Stimulated activated CD4-positive, alpha-beta T cell treated with anti-CD3 and anti-CD28 coated beads, Interleukin-15, amount 100 ng/mL, for 48 hours (primary cell): Measurements from ENCODE around the gene TSPYL6.
"Not testable (repeated sequence)": the region's sequence is repeated elsewhere in the genome, so short reads cannot be mapped to it uniquely, and the experiment has no call there.

Source experiments
- DNase-seq, 2 donors: peaks; one replicate each; pipeline ENCODE4 v3.0.0-alpha.2; 2020; ENCODE audit warnings: low read depth in 2 of 2

Gene TSPYL6

DNA sequence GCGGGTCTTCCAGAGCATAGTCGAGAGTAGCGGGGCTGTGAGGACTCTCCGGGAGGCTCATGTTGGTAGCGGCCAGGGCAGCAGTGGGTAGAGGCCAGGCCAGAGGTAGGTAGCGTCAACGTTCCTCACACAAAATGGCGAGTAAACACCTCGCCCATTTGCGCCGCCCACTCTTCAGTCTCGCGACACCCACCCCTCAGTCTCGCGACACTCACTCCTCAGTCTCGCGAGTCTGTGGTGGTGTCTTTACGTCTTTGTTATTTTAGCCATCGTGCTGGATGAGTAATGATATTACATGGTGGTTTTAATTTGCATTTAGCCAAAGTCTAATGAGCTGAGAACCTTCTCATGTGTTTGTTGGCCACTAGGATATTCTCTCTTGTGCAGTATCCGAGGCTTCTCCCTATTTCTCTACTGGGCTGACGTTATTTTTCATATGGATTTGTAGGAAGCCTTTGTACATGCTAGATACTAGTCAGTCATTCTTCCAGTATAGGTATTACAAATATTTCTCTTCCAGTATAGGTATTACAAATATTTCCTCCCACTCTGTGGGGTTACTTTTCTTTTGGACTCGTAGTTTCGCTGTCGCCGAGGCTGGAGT, at the start of gene TSPYL6:
Gene TSPYL6, minus strand, starts transcription at position 139 of the 604 bp plus-strand sequence. Its CDS starts 78 bp downstream, at position 61.
- DNase-seq, result no peak

GRCh38 chr2:54303631-54304030, 47.6 kb upstream of the TSPYL6 start:
- no peak for DNase-seq

GRCh38 chr2:54298514-54298913, 42.5 kb upstream of the TSPYL6 start:
- DNase-seq, result no peak

DNA sequence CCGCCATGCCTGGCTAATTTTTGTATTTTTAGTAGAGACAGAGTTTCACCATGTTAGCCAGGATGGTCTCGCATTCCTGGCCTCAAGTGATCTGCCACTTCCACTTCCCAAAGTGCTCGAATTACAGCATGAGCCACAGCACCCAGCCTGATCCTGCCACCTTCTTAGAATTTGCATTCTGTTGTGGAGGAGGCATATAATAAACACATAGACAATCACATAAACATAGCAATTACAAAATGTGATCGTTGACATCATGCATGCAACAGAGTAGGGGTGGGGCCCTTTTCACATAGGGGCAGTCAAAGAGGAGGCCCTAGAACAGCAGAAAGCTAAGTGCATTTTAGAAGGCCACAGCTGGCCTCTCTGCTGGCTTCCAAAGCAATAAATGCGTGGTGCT, 39.9 kb upstream of the TSPYL6 start:
- DNase-seq, result no peak

GRCh38 chr2:54294665-54295064, 38.6 kb upstream of the TSPYL6 start:
- DNase-seq, result not testable (repeated sequence)

DNA sequence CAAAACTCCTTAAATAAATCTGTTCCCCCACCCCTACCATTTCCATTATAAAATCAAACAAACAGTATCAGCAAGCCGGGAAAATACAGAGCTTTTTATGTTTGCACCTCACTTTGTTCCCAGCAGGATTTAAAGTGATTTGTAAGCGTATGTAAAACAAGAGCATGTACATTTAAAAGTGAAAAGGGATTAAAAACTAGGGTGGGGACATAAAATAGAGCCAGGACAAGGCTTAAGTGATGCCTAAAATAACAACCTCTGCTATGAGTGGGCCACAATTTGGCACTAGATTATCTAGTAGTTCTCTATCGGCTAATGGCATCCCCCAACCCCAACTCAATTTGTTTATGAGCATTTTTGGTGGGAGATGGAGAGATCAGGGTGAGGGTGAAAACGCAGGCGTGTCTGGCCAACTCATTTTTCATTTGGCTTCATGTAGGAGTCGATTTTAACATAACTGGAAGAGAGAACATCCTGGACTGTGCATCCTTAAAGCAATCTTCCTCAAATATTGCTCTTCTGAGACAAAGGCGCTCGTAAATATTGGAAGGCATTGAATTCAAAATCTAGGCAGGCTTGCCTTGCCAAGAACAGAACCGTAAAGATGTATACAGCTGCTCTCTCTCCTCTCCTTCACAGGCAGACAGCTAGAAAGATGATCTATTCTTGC, 34.5 kb upstream of the TSPYL6 start:
- no peak for DNase-seq

- no peak for DNase-seq
Measured at GRCh38 chr2:54289917-54290316, 33.9 kb upstream of the TSPYL6 start.

DNA sequence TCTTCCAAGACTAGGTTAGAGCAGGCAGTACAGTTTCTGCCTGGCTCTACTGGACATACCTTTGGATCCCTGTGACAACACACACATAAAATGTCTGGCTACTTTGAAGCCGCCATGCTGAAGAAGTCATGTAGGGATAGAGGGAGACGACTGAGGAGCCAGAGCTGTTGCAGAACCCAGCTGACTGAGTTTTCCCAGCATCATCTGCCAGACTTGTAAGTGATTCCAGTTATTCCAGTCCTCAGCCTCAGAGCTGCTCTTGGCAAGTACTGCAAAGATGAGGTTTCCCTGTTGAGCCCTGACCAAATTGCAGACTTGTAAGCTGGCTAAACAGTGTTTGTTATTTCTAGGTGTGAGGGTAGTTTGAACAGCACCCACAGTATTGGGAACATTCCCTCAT, 31.5 kb upstream of the TSPYL6 start:
- DNase-seq, result no peak

- no peak for DNase-seq
Measured at GRCh38 chr2:54285451-54285850, 29.4 kb upstream of the TSPYL6 start.

DNA sequence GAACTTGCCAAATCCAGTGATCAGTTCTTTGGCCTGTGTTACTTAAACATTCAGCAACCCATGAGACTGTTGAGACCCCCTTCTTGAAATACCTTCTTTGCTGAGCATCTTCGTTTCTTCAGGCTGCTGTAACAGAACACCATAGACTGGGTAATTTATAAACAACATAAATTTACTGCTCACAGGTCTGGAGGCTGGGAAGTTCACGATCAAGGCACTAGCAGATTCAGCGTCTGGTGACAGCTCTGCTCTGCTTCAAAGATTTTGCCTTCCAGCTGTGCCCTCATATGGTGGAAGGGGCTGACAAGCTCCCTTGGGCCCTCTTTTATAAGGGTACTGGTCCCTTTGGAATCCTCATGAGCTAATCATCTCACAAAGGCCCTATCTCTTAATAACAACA, 28.8 kb upstream of the TSPYL6 start:
- no peak for DNase-seq

DNA sequence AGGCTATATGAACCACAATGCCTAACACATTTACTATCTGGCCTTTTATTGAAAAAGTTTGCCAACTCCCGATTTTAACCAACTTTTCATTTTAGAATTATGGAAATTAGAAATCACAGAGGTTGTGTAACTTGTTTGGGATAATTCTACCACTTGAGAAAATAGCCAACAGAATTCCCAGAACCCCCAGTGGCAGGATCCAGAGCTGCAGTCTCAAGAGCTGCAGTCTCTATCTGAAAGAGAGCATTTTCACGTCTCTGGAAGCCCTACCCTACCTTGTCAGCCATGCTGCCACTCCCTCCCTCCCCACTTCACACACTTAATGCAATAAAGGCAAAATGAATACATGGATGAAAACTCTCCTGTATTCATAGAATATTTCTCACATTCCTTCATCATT, 23.4 kb upstream of the TSPYL6 start:
- DNase-seq, result no peak

DNA sequence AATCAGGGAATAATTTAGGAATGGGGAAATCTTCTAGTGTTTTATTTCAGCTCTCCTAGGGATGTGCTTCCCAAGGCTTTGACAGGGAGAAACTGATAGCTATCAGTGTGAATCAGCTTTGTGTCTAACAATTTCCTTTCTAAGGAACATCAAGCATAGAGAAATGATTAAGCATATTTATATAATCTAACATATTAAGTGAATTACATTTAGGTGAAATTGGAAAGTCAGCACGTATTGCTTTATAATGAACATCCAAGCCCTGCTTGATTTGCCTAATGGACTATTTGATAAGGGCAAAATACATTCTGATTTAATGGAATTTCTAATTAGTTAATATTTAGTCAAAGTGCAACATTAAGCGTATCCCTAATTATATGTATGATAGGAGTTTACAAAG, 19.5 kb upstream of the TSPYL6 start:
- no peak for DNase-seq

DNA sequence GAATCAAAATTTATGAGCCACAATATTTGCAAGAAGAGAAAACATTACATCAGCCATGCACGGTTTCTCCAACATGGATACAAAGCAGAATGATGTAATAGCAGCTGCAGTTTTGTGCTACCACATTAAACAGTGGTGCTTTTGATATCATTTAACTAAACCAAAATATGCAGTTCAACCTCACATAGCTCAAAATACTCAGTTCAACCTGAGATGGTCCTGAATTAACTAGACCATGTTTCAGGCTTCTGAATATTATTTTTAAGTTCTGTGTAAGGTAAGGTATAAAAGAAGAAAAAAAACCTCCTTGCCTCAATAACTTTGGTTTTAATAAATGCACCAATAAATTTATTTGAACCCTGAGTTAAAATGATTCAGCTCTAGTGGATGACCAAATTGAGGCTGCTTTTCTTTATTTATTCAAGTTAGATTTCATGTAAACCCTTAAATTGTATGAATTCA, 18.8 kb upstream of the TSPYL6 start:
- no peak for DNase-seq

GRCh38 chr2:54271843-54272627, 16.0 kb upstream of the TSPYL6 start:
- no peak for DNase-seq

DNA sequence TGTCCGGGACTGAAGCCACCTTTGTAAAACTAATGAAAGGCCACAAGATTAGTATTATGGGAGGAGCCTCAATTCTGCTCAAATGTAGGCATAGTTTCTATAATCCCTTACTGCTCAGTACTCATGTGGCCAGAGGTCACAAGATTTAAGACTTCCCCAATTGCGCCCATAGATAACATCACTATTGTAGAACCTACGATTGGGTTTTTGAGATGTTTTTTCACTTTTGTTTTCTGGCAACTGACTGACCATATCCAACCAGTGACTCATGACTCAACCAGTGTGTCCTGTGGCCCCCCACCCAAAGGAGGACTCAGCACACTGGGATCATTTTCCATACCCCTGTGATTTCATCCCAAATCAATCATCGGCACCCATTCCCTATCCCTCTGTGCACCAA, 15.2 kb upstream of the TSPYL6 start:
- no peak for DNase-seq

- no peak for DNase-seq
Measured at GRCh38 chr2:54267577-54267976, 11.5 kb upstream of the TSPYL6 start.

- DNase-seq, result not testable (repeated sequence)
Measured at GRCh38 chr2:54265081-54265480, 9.1 kb upstream of the TSPYL6 start.

DNA sequence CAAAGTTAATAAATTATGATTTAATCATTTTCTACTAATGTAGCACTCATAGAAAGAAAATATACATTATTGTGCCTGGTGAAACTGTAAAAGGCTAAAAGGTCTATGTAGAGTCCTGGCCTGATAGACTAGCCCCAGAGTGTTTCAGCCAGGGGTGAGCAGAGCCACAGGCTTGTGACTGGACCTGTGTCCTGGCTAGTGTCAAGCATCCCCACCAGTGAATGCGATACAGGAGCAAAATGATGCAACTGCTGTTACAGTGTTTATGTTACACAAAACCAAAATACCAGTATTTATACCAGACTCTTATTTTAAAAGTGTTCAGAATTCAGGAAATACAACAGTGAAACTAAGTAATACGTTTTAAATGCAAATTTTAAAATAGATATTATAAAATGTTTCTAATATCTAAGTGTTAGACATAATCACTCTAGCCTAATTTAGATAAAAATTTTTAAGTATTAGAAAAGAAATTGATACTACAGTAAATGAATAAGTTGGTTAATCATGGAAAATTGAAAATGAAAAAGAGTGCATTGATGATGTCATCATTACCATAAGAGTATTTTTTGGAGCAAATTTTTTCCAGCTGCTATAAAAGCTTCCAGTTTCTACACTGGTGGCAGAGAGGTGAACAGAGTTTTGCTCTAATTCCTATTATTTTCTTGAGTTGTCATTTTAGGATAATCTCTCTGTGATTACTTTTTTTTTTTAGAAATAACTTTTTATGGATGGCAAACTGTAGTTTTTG, 6.2 kb upstream of the TSPYL6 start:
- DNase-seq, result no peak

GRCh38 chr2:54261537-54261936, 5.5 kb upstream of the TSPYL6 start:
- no peak for DNase-seq

DNA sequence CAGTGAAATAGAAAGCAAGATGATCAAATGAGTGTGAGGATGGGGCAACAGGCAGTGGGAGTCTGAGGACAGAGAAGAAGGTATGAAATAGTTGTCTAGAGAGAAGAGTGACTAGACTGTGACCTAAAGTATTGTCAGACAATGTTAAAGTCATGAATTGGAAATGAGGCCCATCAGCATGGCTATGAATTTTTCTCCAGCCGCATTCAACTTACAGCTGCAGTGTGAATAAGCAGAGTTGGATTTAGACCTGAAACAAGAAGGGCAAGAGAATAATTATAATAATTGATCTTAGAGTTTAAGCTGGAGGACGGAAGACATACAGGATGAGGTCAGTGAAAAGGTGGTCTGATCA, 4.2 kb upstream of the TSPYL6 start:
- DNase-seq, result no peak

- DNase-seq, result no peak
Measured at GRCh38 chr2:54259413-54260240, 3.6 kb upstream of the TSPYL6 start.
